HCT116 (cell line): ENCODE measurements around the gene FRA10AC1.

ENCODE experiments used
- CEBPB ChIP-seq: IDR thresholded peaks from 2 replicates; pipeline ENCODE4 v1.6.1; 2012; ENCODE audit warnings: low read depth
- ELF1 ChIP-seq: IDR thresholded peaks from 2 replicates; pipeline ENCODE4 v1.6.1; 2012; ENCODE audit warnings: low read depth, borderline replicate concordance
- EZH2 ChIP-seq: fragments of 200-600 bp; sonication (generic); IDR thresholded peaks from 2 replicates; pipeline ENCODE4 v1.6.1; 2017; ENCODE audit warnings: antibody characterized with exemption, mixed run types
- EZH2phosphoT487 ChIP-seq: fragments of 200-600 bp; IDR thresholded peaks from 2 replicates; pipeline ENCODE4 v1.6.1; 2018; ENCODE audit warnings: antibody characterized with exemption, borderline replicate concordance
- POLR2A ChIP-seq: IDR thresholded peaks from 2 replicates; pipeline ENCODE4 v1.7.0; 2011; ENCODE audit warnings: borderline replicate concordance; ENCODE audit not compliant: insufficient read depth, insufficient read length; ENCODE audit errors: extremely low read depth
- POLR2AphosphoS5 ChIP-seq: IDR thresholded peaks from 2 replicates; pipeline ENCODE4 v1.6.1; 2011; ENCODE audit warnings: mild to moderate bottlenecking, low read depth, low read length, moderate library complexity
- SIN3A ChIP-seq: IDR thresholded peaks from 2 replicates; pipeline ENCODE4 v1.6.1; 2012; ENCODE audit warnings: low read depth
- TCF7L2 ChIP-seq: IDR thresholded peaks from 2 replicates; pipeline ENCODE4 v1.7.0; 2011; ENCODE audit warnings: borderline replicate concordance, inconsistent platforms; ENCODE audit not compliant: insufficient read depth, insufficient read length; ENCODE audit errors: extremely low read depth
- YY1 ChIP-seq: IDR thresholded peaks from 2 replicates; pipeline ENCODE4 v1.6.1; 2011; ENCODE audit warnings: low read length, low read depth, moderate library complexity, mild to moderate bottlenecking; ENCODE audit not compliant: insufficient replicate concordance; ENCODE audit errors: extremely low read depth
- ZNF274 ChIP-seq: fragments of 200-500 bp; sonication (Bioruptor generic); IDR thresholded peaks from 2 replicates; pipeline ENCODE4 v1.6.1; 2014; ENCODE audit warnings: mild to moderate bottlenecking, low read depth, low read length, inconsistent platforms
- TF ChIP-seq, protein P1 (sequence below), 3 experiments: fragments of 200-600 bp in 1 of 3; sonication (generic) in 1 of 3; IDR thresholded peaks in 2 of 3; conservative IDR thresholded peaks in 1 of 3; 2 replicates each; pipeline ENCODE4 v1.5.1; 2012 to 2017; ENCODE audit warnings: low read depth in 2 of 3, low read length in 2 of 3, antibody characterized with exemption in 1 of 3, borderline replicate concordance in 1 of 3, control low read depth in 1 of 3, mild to moderate bottlenecking in 1 of 3, mixed read lengths in 1 of 3, mixed run types in 1 of 3, moderate library complexity in 1 of 3; ENCODE audit not compliant: insufficient read depth in 1 of 3
- TF ChIP-seq, protein P2 (sequence below): IDR thresholded peaks from 2 replicates; pipeline ENCODE4 v1.6.1; 2012; ENCODE audit warnings: low read depth

GRCh38 chr10:93671042-93671441 is 31.4 kb downstream of the FRA10AC1 start:
- no peak for TF ChIP-seq POLR2A
- TF ChIP-seq, protein P1, sequence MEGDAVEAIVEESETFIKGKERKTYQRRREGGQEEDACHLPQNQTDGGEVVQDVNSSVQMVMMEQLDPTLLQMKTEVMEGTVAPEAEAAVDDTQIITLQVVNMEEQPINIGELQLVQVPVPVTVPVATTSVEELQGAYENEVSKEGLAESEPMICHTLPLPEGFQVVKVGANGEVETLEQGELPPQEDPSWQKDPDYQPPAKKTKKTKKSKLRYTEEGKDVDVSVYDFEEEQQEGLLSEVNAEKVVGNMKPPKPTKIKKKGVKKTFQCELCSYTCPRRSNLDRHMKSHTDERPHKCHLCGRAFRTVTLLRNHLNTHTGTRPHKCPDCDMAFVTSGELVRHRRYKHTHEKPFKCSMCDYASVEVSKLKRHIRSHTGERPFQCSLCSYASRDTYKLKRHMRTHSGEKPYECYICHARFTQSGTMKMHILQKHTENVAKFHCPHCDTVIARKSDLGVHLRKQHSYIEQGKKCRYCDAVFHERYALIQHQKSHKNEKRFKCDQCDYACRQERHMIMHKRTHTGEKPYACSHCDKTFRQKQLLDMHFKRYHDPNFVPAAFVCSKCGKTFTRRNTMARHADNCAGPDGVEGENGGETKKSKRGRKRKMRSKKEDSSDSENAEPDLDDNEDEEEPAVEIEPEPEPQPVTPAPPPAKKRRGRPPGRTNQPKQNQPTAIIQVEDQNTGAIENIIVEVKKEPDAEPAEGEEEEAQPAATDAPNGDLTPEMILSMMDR (IDR thresholded peaks at IDR 0.05 in 2 of 3, conservative IDR thresholded peaks at IDR 0.05 in 1 of 3; ENCODE audit: borderline replicate concordance in 1 of 3, insufficient read depth in 1 of 3, low read depth in 2 of 3, low read length in 2 of 3), result no peak
- TF ChIP-seq CEBPB, result no peak
- no peak for TF ChIP-seq TCF7L2
- TF ChIP-seq POLR2AphosphoS5, result no peak
- TF ChIP-seq ELF1, result no peak
- no peak for TF ChIP-seq YY1
- no peak for TF ChIP-seq ZNF274
- TF ChIP-seq SIN3A, result no peak
- TF ChIP-seq EZH2phosphoT487, result no peak
- TF ChIP-seq EZH2, result no peak
- TF ChIP-seq, protein P2, sequence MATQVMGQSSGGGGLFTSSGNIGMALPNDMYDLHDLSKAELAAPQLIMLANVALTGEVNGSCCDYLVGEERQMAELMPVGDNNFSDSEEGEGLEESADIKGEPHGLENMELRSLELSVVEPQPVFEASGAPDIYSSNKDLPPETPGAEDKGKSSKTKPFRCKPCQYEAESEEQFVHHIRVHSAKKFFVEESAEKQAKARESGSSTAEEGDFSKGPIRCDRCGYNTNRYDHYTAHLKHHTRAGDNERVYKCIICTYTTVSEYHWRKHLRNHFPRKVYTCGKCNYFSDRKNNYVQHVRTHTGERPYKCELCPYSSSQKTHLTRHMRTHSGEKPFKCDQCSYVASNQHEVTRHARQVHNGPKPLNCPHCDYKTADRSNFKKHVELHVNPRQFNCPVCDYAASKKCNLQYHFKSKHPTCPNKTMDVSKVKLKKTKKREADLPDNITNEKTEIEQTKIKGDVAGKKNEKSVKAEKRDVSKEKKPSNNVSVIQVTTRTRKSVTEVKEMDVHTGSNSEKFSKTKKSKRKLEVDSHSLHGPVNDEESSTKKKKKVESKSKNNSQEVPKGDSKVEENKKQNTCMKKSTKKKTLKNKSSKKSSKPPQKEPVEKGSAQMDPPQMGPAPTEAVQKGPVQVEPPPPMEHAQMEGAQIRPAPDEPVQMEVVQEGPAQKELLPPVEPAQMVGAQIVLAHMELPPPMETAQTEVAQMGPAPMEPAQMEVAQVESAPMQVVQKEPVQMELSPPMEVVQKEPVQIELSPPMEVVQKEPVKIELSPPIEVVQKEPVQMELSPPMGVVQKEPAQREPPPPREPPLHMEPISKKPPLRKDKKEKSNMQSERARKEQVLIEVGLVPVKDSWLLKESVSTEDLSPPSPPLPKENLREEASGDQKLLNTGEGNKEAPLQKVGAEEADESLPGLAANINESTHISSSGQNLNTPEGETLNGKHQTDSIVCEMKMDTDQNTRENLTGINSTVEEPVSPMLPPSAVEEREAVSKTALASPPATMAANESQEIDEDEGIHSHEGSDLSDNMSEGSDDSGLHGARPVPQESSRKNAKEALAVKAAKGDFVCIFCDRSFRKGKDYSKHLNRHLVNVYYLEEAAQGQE, result no peak
